GM21381 (cell line): ENCODE results near the gene DEPDC4.
"Not testable (repeated sequence)": the region's sequence is repeated elsewhere in the genome, so short reads cannot be mapped to it uniquely, and the experiment has no call there.

Experiments
- ATAC-seq: cut with Tn5 transposase; IDR thresholded peaks from one replicate; pipeline ENCODE4 v1.9.1; 2021; ENCODE audit warnings: mild to moderate bottlenecking, moderate library complexity; ENCODE audit not compliant: unreplicated experiment

DEPDC4 gene

DNA sequence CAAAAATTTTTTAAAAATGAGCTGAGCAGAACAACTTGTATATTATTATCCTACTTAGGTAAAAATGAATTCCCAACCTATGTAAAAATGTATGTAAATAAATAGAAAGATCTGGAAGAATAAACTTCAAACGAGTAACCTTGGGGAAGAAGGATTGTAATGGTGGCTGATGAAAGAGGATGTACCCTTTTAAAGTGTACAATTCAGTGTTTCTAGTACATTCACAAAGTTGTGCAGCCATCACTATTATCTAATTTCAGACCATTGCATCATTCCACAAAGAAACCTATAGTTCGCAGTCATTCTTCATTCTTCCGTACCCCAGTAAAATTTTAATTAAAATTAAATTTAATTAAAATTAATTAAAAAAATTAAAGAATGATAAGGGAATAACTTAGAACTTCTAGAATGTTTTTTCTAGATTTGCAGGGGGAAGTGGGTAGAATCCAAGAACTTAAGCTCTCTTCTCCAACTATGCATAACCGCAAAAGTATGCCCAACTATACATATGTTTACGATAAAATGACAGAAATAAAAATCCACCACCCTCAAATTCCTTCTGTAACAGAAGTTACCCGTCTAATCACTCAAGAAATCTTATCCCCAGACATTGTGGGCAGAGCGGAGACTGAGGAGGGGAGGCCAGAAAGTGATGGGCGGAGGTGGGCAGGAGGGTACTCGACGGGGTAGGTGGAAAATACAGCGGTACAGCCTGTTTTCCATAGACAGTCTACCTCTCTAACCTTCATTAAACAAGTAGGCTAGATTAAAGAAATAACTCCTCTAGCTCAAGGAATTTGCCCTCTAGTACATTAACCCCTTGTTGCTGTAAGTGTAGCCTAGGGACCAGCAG lies 921 bp downstream of the DEPDC4 start:
- ATAC-seq = peak; percentile 13

DNA sequence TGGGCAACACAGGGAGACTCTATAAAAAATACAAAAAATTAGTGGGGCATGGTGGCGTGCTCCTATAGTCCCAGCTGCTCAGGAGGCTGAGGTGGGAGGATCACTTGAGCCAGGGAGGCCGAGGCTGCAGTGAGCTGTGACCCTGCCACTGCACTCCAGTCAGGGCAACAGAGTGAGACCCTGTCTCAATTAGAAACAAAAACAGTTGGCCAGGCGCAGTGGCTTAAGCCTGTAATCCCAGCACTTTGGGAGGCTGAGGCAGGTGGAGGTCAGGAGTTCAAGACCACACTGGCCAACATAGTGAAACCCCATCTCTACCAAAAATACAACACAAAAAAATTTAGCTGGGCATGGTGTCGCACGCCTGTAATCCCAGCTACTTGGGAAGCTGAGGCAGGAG lies 1.8 kb downstream of the DEPDC4 start:
- not testable (repeated sequence) for ATAC-seq

DNA sequence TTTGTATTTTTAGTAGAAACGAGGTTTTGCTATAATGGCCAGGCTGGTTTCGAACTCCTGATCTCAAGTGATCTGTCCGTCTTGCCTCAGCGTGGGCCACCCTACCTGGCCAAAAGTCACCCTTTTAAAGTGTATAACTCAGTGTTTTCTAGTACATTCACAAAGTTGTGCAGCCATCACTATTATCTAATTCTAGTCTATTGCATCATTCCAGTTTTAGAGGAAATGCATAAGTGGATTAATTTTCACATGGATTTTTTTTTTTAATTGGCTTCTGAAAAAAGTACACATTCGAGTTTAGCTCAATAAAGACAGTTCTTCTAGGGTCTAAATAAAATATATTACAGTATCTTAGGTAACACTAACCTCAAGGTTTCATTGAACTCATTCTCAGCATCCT lies 3.7 kb downstream of the DEPDC4 start:
- no peak for ATAC-seq

DNA sequence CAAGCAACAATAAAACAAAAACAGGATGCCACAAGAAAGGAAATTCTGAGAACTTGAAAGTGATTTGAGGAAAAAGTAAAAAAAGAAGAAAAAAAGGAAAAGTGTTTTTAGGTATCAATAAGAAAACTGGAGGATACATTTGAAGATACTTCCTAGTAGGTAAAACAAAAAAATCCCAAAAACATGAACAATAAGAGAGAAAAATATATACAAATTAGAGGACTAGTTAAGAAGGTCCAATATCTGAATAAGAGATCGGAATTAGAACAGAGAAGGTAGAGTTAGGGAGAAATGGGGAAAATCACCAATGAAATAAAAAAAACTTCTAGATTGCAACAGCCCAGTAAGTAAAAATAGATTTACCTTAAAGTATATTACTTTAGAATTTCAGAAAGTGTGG lies 8.8 kb downstream of the DEPDC4 start:
- ATAC-seq = no peak

DNA sequence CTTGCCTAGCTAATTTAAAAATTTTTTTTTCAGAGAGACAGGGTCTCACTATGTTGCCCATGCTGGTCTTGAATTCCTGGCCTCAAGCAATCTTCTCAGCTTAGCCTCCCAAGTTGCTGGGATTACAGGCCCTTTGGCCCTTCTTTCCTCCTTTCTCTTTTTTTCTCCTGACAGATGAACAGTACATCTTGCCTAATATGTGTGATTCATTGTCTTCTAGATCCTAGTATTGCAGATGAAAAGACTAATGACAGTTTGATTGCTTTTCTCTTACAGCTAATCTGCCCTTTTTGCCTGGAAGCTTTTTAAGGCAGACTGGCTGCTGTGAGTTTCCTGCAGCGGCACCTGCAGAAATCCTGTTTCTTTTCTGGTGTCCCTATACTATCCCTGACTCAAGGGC lies 12.0 kb downstream of the DEPDC4 start:
- no peak for ATAC-seq

DNA sequence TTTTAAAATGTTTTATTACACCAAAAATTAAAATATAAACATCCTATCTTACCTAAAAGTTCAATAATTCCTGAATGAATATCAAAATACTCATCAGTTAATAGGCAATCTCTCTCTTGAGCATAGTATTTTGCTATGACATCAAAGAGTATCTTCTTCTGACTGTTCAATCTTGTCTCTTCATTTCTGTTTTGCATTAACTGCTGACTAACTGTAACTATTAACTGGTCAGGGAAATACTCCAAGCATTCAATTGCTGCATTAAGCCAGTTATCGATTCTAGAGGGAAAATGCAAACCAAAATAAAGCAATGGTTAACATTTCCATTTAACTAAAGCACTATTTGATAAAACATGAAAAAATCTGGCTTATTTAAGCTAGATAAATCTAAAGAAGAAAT lies 13.4 kb downstream of the DEPDC4 start:
- ATAC-seq = no peak

DNA sequence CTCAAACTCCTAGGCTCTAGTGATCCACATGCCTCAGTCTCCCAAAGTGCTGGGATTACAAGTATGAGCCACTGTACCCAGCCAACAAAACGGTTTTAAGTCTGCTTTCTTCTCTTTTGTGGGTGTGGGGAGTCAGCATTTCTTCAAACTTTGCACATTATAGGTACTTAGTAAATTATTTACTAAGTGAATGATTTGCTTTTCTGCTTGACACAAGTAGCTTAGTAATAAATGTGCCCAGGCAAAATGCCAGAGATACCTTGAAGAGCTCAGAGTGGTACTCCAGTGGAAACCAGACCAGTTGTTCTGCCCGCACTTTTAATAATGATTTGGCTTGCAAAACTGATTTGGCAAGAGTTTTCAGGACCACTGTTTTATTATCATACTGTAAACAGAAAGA lies 15.0 kb downstream of the DEPDC4 start:
- no peak for ATAC-seq

DNA sequence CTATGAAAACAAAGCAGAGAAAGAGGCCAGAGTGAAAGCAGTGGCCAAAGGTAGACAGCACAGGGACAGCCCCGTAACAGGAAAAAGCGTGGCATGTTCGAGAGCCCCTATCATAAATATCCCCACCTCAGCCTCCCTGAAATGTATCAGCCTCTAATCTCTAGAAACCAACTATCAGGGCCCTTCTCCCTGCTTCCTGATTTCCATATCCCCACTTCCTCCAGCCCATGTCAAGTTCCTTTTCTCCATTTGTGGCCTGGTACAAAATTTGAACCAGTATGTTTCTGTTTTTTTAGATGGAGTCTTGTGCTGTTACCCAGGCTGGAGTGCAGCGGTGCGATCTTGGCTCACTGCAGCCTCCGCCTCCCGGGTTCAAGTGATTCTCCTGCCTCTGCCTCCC lies 16.9 kb downstream of the DEPDC4 start:
- no peak for ATAC-seq

DNA sequence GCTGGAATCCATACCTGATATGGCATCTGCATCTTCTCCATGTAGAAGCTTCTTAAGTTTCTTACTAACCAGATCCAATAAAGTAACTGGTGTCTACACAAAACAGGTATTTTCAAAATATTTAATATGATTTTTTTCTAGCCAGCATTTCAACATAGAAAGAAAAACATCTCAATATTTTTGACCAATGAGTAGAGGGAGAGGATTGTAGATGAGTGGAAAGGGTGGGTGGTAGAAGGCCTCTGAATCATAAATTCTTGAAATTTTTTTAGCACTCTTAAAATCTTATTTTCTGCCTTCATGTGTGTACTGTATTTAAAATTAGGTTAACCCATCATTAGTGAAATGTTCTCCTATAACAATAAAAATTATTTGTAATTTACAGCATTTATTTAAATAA lies 18.0 kb downstream of the DEPDC4 start:
- no peak for ATAC-seq

DNA sequence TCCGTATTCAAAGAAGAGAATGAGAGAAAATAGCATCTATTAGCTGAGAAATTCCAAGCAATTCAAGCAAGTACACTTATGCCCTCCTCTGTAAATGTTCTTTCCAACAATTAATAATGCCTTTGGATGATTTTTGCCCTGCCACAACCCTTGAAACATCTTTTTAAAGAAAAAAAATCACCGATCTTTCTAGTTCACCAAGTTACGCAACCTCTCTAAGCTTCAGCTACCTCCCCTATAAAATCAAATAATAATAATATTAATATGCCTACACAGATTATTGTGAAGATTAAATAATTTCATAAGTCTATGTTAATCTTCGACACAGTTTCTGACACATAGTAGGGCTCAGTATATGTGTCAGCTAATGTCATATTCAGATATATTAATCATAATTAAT lies 19.1 kb downstream of the DEPDC4 start:
- ATAC-seq = no peak

DNA sequence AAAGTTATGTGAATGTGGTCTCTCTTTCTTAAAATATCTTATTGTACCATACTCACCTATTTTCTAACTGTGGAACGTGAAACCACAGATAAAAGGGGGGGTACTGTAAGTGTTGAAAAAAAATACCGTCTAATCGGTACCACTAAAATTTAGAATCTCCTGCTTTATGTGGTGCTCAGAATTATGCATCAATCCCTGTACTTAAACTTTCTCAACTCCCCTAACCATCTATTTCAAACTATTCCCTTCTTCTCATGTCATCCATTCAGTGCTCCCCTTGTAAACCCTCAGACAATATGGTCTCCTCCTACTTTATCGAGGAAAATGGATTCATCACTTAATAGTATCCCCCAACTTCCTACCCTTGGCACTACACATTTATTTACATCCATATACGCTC lies 23.7 kb downstream of the DEPDC4 start:
- ATAC-seq = no peak

DNA sequence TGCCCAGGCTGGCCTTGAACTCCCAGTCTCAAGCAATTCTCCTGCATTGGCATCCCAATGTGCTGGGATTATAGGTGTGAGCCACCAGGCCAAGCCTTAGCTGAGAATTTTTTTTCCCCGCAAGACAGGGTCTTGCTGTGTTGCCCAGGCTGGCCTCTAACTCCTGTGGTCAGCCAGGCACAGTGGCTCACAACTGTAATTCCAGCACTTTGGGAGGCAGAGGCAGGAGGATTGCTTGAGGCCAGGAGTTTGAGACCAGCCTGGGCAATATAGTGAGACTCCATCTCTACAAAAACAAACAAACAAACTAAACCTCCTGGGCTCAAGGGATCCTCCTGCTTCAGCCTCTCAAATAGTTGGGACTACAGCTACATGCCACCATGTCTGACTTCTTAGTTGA lies 27.3 kb downstream of the DEPDC4 start:
- no peak for ATAC-seq

DNA sequence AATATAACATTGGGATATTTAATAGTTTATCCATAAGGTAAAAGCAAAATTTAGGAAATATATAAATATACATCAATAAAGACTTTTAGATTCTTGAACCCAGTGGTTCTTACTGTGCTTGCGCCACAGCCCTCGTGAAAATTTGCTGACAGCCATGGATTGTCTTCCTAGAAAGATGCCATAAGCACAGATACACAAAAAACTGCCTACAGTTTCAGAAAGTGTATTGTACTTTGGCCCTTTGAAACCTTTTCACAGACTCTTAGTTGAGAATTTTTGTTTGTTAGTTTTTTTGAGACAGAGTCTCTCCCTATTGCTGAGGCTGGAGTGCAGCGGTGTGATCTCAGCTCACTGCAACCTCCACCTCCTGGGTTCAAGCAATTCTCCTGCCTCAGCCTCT lies 28.1 kb downstream of the DEPDC4 start:
- no peak for ATAC-seq

DNA sequence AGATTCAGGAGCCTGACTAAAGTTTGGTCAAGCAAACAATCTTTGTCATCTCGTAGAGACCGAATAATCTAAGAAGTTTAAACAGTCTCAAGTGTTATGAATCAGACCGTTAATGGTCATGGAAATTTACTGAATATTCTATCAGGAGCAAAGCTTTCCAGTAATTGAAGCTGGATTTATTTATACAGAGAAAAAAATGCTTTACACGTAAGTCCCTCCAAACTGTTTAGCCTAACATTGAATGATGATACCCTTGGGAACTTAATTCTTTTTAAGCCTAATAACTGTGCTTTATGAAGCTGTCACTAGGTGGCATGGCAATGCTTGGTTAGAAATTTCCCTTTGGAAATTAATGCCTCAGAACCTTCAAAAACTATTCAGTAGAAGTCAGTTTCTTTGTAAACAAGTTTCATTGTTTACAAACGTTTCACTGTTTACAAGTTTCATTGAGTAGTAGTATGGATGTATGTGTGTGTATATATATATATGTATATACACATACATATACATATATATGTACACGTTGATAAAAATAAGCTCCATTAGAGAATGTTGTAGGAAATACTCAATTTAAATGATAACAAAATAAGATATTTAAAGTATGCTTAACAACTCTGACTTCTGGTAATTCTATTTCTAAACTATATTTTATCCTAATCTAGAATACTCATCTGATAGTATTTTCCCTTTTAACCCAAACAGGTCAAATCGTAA lies 32.1 kb downstream of the DEPDC4 start:
- no peak for ATAC-seq

DNA sequence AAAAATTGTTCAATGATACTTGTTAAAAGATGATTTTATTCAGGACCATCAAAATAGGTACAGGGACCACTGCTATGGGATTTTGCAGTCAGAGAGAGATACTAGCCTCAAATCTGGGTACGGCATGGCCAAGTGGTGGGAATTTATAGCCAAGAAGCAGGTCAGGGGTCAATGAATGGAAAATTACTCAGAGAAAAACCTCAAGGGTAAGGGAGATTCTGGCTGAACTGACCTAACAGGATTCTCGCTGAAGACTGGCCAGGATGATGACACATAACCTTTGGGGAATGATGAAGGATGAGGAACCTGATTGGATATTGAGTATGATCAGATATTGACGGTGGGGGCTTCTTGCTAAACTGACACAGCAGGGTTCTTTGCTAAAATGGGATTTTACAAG lies 32.7 kb downstream of the DEPDC4 start:
- ATAC-seq = no peak

DNA sequence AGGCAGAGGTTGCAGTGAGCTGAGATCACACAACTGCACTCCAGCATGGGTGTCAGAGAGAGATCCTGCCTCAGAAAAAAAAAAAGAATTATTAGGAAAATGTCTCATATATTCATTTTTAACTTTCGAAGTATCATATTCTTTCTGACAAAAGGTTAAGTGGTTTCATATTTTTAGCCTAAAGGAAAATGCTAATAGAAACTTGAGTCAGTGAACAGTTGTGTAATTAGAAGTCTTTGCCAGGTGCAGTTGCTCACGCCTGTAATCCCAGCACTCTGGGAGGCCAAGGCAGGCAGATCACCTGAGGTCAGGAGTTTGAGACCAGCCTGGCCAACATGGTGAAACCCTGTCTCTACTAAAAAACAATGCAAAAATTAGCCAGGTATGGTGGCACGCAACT lies 35.0 kb downstream of the DEPDC4 start:
- ATAC-seq = not testable (repeated sequence)

DNA sequence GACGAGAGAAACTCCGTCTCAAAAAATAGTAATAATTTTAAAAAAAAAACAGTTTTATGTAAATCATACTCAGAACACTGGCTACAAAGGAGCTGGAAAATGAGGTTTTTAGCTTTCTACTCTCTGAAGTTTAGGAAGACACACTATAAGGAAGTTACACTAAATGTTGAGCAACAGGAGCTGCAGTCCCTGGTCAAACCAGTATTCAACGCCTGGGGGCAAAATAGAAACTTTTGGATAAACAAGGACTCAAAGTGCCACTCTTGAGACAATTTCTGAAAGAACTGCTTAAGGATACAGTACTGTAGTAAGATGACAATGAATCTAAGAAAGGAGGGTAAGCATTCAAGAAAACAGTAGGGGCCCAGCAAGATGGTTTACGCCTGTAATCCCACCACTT lies 37.0 kb downstream of the DEPDC4 start:
- ATAC-seq = no peak

DNA sequence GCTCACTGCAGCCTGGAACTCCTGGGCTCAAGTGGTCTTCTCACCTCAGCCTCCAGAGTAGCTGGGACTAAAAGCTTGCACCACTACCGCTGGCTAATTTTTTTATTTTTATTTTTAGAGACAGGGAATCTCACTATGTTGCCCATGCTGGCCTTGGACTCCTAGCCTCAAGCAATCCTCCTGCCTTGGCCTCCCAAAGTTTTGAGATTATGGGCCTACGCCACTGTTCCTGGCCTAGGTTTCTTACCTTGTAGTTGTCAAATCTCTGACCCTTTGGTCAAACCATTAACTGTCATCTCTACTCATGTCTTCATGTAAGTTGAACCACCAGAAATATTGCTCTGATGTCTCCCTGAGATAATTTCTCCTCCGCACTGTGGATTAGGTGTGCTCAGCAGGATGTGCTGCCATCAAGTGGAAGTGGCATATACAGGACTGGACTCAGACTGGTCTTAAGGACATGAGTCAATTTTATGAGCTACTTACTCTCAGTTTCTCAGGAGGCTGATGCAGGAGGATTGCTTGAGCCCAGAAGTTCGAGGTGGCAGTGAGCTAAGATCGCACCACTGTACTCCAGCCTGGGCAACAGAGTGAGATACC lies 37.7 kb downstream of the DEPDC4 start:
- ATAC-seq = no peak

DNA sequence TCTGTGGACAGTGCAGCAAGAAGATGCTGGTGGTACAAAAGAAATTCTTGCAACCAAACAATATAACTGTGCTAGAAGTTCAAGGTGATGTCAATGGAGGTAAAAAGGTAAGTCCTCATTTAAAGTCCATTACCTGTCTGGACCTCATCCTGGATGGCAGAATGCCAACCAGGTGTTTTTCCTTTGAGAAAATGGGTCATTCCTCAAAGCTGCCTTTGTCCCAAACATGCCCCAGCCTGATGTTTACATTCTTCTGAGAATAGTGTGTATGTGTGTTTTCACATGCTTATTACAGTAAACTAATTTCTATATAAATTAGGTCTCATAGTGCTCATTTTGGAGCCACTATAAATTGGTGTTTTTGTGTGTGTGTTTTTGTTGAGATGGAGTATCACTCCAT lies 41.4 kb downstream of the DEPDC4 start:
- ATAC-seq = no peak

DNA sequence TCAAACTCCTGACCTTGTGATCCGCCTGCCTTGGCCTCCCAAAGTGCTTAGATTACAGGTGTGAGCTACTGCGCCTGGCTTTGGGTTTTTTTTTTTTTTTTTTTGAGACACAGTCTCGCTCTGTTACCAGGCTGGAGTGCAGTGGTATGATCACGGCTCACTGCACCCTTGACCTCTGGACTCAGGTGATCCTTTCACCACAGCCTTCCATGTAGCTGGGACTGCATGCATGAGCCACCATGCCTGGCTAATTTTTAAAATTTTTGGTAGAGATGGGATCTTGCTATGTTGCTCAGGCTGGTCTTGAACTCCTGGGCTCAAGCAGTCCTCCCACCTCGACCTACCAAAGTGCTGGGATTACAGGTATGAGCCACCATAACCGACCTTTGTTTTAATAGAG lies 44.7 kb downstream of the DEPDC4 start:
- not testable (repeated sequence) for ATAC-seq

DNA sequence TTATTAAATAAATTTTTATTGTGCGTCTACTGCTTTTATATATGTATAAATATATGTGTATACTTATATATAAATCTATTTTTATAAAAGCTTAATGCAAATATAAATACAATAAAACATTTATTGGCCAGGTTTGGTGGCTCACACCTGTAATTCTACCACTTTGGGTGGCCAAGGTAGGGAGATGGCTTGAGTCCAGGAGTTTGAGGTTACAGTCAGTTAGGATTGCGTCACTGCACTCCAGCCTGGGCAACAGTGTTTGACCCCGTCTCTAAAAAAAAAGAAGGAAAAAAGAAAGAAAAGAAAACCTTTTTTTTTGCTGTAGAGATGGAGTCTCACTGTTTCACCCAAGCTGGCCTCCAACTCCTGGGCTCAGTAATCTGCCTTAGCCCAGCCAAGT lies 45.4 kb downstream of the DEPDC4 start:
- no peak for ATAC-seq
